ENCODE results near the gene CYS1.
"Not testable (repeated sequence)": the region's sequence is repeated elsewhere in the genome, so short reads cannot be mapped to it uniquely, and the experiment has no call there.

CYS1 gene

GRCh38 chr2:10014418-10015190 is 65.6 kb downstream of the CYS1 start:
- DNase-seq (ENCODE audit: low read depth in 2 of 2, low spot score in 1 of 2), result no peak

DNA sequence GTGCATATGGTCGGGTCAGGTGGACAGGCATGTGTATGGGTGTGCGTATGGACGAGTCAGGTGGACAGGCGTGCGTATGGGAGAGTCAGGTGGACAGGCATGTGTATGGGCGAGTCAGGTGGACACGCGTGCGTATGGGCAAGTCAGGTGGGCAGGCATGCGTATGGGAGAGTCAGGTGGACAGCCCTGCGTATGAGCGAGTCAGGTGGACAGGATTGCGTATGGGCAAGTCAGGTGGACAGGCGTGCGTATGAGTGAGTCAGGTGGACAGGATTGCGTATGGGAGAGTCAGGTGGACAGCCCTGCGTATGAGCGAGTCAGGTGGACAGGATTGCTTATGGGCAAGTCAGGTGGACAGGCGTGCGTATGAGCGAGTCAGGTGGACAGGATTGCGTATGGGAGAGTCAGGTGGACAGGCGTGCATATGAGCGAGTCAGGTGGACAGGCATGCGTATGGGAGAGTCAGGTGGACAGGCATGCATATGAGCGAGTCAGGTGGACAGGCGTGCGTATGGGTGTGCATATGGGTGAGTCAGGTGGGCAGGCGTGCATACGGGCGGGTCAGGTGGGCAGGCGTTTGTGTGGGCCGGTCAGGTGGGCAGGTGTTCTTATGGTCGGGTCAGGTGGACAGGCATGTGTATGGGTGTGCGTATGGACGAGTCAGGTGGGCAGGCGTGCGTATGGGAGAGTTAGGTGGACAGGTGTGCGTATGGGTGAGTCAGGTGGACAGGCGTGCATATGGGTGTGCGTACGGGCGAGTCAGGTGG is 66.4 kb downstream of the CYS1 start:
- not testable (repeated sequence) for DNase-seq (ENCODE audit: low read depth in 2 of 2, low spot score in 1 of 2)

GRCh38 chr2:10012963-10013461 is 67.2 kb downstream of the CYS1 start:
- no peak for DNase-seq (ENCODE audit: low read depth in 2 of 2, low spot score in 1 of 2)

DNA sequence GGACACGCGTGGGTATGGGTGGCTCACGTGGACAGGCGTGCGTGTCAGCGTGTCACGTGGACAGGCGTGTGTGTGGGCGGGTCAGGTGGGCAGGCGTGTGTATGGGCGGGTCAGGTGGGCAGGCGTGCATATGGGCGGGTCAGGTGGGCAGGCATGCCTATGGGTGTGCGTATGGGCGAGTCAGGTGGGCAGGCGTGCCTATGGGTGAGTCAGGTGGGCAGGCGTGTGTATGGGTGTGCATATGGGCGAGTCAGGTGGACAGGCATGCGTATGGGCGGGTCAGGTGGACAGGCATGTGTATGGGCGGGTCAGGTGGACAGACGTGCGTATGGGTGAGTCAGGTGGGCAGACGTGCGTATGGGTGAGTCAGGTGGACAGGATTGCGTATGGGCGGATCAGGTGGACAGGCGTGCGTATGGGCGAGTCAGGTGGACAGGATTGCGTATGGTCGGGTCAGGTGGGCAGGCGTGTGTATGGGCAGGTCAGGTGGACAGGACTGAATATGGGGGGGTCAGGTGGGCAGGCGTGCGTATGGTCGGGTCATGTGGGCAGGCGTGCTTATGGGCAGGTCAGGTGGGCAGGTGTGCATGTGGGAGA is 67.7 kb downstream of the CYS1 start:
- not testable (repeated sequence) for DNase-seq (ENCODE audit: low read depth in 2 of 2, low spot score in 1 of 2)

GRCh38 chr2:10011606-10012325 is 68.4 kb downstream of the CYS1 start:
- DNase-seq (ENCODE audit: low read depth in 2 of 2, low spot score in 1 of 2), result not testable (repeated sequence)

GRCh38 chr2:10010861-10011605 is 69.2 kb downstream of the CYS1 start:
- not testable (repeated sequence) for DNase-seq (ENCODE audit: low read depth in 2 of 2, low spot score in 1 of 2)

DNA sequence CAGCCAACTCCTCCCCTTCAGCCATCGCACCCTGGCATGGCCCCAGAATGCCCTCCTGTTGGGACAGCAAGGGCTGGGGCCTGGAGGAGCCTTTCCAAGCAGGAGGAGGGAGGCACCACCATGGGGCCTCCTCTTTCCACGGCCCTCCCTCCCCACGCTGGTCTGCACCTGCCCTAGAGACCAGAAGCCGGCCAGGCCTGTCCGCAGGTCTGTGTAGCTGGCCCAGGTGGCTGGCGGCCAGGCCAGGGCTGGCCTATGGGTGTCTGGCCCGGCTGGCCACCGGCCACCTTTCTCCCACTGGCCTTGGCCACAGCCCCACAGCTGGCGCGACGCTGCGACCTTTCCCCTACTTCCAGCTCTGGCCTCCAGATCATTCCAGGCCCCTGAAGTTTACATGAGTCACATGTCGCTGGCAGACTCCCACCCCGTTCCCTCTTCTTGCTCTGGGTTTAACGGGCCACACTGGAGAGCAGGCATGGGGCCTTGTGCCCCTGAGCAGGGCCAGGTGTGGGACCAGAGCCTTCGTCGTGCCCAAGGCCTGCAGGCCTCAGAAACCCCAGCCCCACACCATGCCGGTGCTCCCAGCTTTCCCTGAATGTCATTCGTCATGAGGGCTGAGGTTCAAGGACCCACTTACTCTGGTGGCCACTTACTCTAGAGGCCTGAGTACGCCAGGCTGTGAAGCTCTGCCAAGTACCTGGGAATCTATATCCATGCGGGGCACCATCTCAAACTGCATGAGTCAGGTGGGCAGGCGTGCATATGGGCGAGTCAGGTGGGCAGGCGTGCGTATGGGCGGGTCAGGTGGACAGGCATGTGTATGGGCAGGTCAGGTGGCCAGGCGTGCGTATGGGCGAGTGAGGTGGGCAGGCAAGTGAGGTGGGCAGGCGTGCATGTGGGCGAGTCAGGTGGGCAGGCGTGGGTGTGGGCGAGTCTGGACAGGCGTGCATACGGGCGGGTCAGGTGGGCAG is 70.1 kb downstream of the CYS1 start:
- no peak for DNase-seq (ENCODE audit: low read depth in 2 of 2, low spot score in 1 of 2)

DNA sequence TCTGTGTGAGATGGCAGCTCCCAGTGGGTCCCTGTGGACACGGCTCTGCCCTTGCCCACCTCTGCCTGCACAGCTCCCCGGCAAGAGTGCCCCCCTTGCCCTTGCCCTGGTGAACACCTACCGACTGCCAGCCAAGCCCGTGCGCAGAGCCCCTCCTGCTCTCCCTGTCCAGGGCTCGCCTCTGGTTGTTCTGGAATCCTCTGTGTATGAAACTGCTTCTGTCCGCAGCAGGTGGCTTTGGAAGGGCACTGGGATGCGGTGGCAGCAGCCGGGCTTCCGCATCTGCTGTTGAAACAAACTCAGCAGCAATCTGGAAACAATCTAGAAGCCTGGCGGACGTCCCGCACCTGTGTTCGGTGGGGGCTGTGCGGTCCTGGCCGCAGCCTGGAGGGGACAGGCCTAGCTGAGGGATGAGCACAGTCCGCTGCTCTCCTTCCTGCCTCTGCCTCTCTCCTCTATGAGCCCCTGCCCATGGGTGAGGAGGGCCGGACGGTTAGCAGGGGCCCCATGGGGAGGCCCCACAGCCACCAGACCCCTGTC is 70.9 kb downstream of the CYS1 start:
- DNase-seq (ENCODE audit: low read depth in 2 of 2, low spot score in 1 of 2), result no peak

DNA sequence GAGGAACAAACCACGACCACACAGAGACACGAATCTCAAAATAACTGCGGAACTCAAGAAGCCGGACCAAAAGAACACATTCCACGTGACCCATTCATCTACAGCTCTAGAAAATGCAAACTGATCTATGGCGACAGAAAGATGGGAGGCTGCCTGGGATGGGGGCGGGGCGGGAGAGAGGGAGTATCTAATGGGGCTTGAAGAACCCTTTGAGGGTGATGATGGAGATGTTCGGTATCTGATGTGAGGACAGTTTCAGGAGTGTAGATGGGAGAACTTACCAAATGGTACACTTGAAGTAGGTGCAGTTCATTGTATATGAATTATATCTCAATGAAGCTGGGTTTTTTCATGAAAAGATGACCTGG is 71.4 kb downstream of the CYS1 start:
- no peak for DNase-seq (ENCODE audit: low read depth in 2 of 2, low spot score in 1 of 2)

DNA sequence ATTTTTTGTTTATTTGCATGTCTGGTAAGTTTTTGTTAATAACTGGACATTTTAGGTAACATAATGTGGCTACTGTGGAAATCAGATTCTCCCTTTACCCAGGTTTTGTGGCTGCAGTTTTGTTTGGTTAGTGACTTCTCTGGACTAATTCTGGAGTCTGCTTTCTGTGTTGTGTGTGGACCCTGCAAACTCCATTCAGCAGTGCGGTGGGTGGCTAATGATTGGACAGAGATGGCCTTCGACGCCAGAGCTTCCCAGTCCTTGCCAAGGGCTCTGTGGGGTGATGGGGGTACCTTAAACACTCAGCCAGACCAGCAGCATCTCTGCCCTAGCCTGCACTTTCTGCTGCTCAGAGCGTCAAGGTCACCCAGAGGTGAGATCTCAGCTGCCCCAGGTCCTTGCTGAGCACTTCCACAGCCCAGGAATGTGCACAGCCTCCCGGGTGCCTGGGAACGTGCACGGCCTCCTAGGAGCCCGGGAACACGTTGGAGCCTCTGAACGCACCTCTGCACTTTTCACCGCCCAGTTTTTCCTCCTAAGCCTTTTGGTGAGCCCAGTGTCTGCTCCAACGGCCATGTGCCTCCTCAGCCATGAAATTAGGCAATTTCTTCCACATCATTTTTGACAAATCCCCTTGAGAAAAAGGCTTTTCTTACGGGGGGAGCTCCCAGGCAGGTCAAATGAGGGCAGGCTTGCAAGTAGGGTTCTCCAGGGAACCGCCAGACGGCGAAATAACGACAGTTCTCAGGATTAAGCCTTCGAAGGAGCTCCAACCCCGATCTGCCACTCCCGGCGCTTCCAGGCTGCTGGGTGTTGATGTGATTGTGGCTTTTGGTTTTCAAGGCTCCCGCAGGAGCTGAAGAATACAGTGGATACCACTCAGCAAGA is 72.0 kb downstream of the CYS1 start:
- DNase-seq (ENCODE audit: low read depth in 2 of 2, low spot score in 1 of 2), result no peak

GRCh38 chr2:10007435-10007834 is 72.8 kb downstream of the CYS1 start:
- no peak for DNase-seq (ENCODE audit: low read depth in 2 of 2, low spot score in 1 of 2)

All from stimulated activated CD8-positive, alpha-beta memory T cell treated with anti-CD3 and anti-CD28 coated beads, Interleukin-4, amount 100 ng/mL, for 4 hours (primary cell).